ENCODE measurements around the gene NELFE. TPM values are rescaled to one million over a fixed set of nuclear protein-coding genes. Genes with fewer than 3 reads are reported as not detected.

Gene NELFE
- total RNA-seq, 1 experiment from 2014 or later = 90.7 TPM

DNA sequence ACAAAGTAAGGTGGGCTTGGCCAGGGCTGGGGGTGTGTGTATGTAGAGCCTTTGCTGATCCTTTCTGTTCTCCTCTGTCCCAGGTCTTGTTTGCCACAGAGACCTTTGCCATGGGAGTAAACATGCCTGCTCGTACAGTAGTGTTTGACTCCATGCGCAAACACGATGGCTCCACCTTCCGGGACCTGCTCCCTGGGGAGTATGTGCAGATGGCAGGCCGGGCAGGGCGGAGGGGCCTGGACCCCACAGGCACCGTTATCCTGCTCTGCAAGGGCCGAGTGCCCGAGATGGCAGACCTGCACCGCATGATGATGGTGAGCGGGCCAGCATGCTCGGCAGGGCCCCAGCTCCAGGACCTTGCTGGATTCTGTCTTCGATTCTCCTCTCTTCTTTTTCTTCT lies 6.9 kb upstream of the NELFE start:
- DNase-seq (ENCODE audit: unreplicated experiment) = no peak
- intact Hi-C loops (cut with micrococcal nuclease) = no loop called here
- POLR2A ChIA-PET = no interaction called here
- Mint-ChIP-seq H3K36me3 (ENCODE audit: insufficient read depth, unreplicated experiment) (peaks cover 88% of the 10 kb centered on the region), H3K4me3 (ENCODE audit: unreplicated experiment) (no peak overlapping the region), H3K9me3 (ENCODE audit: unreplicated experiment) (no peaks in the 10 kb centered on the region), H3K4me1 (ENCODE audit: insufficient read depth, unreplicated experiment) (peaks cover 11% of the 10 kb centered on the region), H3K27ac (ENCODE audit: low read depth, unreplicated experiment) (no peak overlapping the region), H3K27me3 (ENCODE audit: insufficient read depth, unreplicated experiment) (no peaks in the 10 kb centered on the region)
- CTCF ChIA-PET = interaction anchor here (0.7 to 3.9 kb wide), 2 partner anchors 13 to 1050 kb away, joined by 3 to 14 read pairs; no protein-coding TSS in a partner anchor
- TF ChIP-seq, protein P1, sequence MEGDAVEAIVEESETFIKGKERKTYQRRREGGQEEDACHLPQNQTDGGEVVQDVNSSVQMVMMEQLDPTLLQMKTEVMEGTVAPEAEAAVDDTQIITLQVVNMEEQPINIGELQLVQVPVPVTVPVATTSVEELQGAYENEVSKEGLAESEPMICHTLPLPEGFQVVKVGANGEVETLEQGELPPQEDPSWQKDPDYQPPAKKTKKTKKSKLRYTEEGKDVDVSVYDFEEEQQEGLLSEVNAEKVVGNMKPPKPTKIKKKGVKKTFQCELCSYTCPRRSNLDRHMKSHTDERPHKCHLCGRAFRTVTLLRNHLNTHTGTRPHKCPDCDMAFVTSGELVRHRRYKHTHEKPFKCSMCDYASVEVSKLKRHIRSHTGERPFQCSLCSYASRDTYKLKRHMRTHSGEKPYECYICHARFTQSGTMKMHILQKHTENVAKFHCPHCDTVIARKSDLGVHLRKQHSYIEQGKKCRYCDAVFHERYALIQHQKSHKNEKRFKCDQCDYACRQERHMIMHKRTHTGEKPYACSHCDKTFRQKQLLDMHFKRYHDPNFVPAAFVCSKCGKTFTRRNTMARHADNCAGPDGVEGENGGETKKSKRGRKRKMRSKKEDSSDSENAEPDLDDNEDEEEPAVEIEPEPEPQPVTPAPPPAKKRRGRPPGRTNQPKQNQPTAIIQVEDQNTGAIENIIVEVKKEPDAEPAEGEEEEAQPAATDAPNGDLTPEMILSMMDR (IDR thresholded peaks at IDR 0.05; ENCODE audit: unreplicated experiment) = no peak
- BruUV-seq (replicated peaks) = no TSS peak

DNA sequence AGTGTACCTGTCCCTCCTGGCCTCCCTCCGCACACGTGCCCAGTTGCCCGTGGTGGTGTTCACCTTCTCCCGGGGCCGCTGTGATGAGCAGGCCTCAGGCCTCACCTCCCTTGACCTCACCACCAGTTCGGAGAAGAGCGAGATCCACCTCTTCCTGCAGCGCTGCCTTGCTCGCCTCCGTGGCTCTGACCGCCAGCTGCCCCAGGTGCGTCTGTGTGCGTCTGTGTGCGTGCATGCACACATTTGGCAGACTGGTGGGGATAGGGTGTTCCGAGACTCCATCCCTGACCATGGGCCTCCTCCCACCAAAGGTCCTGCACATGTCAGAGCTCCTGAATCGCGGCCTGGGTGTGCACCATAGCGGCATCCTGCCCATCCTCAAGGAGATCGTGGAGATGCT lies 5.2 kb upstream of the NELFE start:
- ChIA-PET CTCF (interaction anchor here (0.6 to 1.1 kb wide), 2 partner anchors 11 to 301 kb away, joined by 3 read pairs; no protein-coding TSS in a partner anchor), POLR2A (interaction anchor here (1.3 kb wide), 1 partner anchor 9 kb away, joined by 5 read pairs; no protein-coding TSS in a partner anchor)
- no TSS peak for BruUV-seq (replicated peaks)
- DNase-seq (ENCODE audit: unreplicated experiment) = no peak
- Mint-ChIP-seq H3K27me3 (ENCODE audit: insufficient read depth, unreplicated experiment) (no peaks in the 10 kb centered on the region), H3K4me1 (ENCODE audit: insufficient read depth, unreplicated experiment) (peaks cover 9% of the 10 kb centered on the region), H3K27ac (ENCODE audit: low read depth, unreplicated experiment) (no peak overlapping the region), H3K4me3 (ENCODE audit: unreplicated experiment) (no peak overlapping the region), H3K36me3 (ENCODE audit: insufficient read depth, unreplicated experiment) (peaks cover 79% of the 10 kb centered on the region), H3K9me3 (ENCODE audit: unreplicated experiment) (no peaks in the 10 kb centered on the region)
- intact Hi-C loops (cut with micrococcal nuclease) = no loop called here
- TF ChIP-seq, protein P1 (IDR thresholded peaks at IDR 0.05; ENCODE audit: unreplicated experiment) = no peak

DNA sequence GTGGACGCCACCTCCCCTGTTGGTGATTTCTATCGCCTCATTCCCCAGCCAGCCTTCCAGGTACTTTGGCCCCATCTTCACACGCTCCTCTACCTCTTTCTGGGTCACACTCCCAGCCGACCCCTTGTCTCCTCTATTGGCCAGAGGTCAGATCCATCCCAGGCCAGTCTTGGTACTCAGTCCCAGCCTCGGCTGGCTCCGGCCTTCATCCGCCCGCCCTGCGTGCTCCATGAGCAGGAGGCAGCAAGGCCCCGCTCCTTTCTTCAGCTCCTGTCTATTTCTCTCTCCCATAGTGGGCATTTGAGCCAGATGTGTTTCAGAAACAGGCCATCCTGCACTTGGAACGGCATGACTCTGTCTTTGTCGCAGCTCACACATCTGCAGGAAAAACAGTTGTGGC lies 2.8 kb upstream of the NELFE start:
- peaks cover 9% of the 10 kb centered on the region for H3K4me1 Mint-ChIP-seq (ENCODE audit: insufficient read depth, unreplicated experiment)
- peaks cover 71% of the 10 kb centered on the region for H3K36me3 Mint-ChIP-seq (ENCODE audit: insufficient read depth, unreplicated experiment)
- no peak overlapping the region for H3K4me3 Mint-ChIP-seq (ENCODE audit: unreplicated experiment)
- H3K27me3 Mint-ChIP-seq (ENCODE audit: insufficient read depth, unreplicated experiment) = no peaks in the 10 kb centered on the region
- no TSS peak for BruUV-seq (replicated peaks)
- H3K27ac Mint-ChIP-seq (ENCODE audit: low read depth, unreplicated experiment) = no peak overlapping the region
- intact Hi-C loops (cut with micrococcal nuclease) = no loop called here
- TF ChIP-seq, protein P1 (IDR thresholded peaks at IDR 0.05; ENCODE audit: unreplicated experiment) = no peak
- ChIA-PET CTCF (no interaction called here), POLR2A (interaction anchor here (1.0 to 1.3 kb wide), 2 partner anchors 9 to 10 kb away, joined by 3 to 6 read pairs; partner anchors contain the start of gene DXO)
- H3K9me3 Mint-ChIP-seq (ENCODE audit: unreplicated experiment) = no peaks in the 10 kb centered on the region
- DNase-seq (ENCODE audit: unreplicated experiment) = no peak

DNA sequence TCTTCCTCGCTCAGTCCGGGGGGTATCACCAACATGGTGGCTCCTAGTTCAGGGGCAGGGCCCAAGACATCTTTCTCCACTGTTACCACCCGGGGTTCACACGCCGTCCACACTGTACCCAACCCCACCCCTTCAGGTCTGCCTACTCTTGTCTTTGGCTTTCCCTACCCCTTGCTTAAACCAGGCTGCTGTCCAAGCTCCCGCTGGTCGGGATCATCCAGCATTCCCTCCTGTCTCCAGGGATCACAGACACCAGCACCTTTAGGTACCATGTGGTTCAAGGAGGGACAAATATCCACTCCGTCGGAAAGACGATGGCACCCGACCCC lies 395 bp downstream of the NELFE start:
- no peak for DNase-seq (ENCODE audit: unreplicated experiment)
- Mint-ChIP-seq H3K27me3 (ENCODE audit: insufficient read depth, unreplicated experiment) (no peaks in the 10 kb centered on the region), H3K27ac (ENCODE audit: low read depth, unreplicated experiment) (peak overlapping the region; percentile 97), H3K4me1 (ENCODE audit: insufficient read depth, unreplicated experiment) (peaks cover 9% of the 10 kb centered on the region), H3K9me3 (ENCODE audit: unreplicated experiment) (no peaks in the 10 kb centered on the region), H3K36me3 (ENCODE audit: insufficient read depth, unreplicated experiment) (peaks cover 83% of the 10 kb centered on the region), H3K4me3 (ENCODE audit: unreplicated experiment) (peak overlapping the region; percentile 88)
- intact Hi-C loops (cut with micrococcal nuclease) = loop anchor here (10.0 kb wide), 1 partner anchor 124 kb away; no protein-coding TSS in a partner anchor
- POLR2A ChIA-PET = interaction anchor here (0.8 to 3.5 kb wide), 11 partner anchors 9 to 416 kb away, joined by 3 to 109 read pairs (median 5); partner anchors contain the start of genes CFB, DXO, EHMT2 and FKBPL
- CTCF ChIA-PET = interaction anchor here (0.7 kb wide), 1 partner anchor 70 kb away, joined by 3 read pairs; no protein-coding TSS in a partner anchor
- TF ChIP-seq, protein P1 (IDR thresholded peaks at IDR 0.05; ENCODE audit: unreplicated experiment) = no peak
- no TSS peak for BruUV-seq (replicated peaks)

Measured in MCF 10A (cell line).